H1 (cell line): ENCODE data around the gene ZNF74. TPM values are rescaled to one million over a fixed set of nuclear protein-coding genes. Genes with fewer than 3 reads are reported as not detected.

ENCODE experiments used
- CTCF ChIA-PET: fragments of 300-600 bp; sonication (Branson Sonifier 250); formaldehyde crosslinking; loops from one replicate; lab custom pipeline; 2021; ENCODE audit not compliant: partially characterized antibody; lab: Charles Lee
- POLR2A ChIA-PET: fragments of 300-600 bp; sonication (Branson Sonifier 250); formaldehyde crosslinking; loops from one replicate; lab custom pipeline; 2021; ENCODE audit warnings: inconsistent platforms; ENCODE audit not compliant: partially characterized antibody; lab: Charles Lee
- DNase-seq, 2 experiments: peaks; one replicate each; pipeline versions ENCODE4 v3.0.0 to v3.0.0-alpha.2; 2010 to 2022; ENCODE audit warnings: low spot score in 2 of 2, low read depth in 1 of 2, mixed read lengths in 1 of 2
- FAIRE-seq: peaks from 2 replicates; lab custom pipeline; 2011; peaks lifted over from hg19 to GRCh38; lab: Jason Lieb, UNC
- H2AFZ ChIP-seq: 2 replicates; pipeline ENCODE4 v1.8.1; 2012; ENCODE audit warnings: low read length, inconsistent platforms
- H2AK5ac ChIP-seq: 2 replicates; pipeline ENCODE4 v1.6.1; 2013; ENCODE audit warnings: low read depth, low read length
- H2BK120ac ChIP-seq: replicated peaks from 2 replicates; pipeline ENCODE3; 2013; ENCODE audit warnings: low read depth, low read length, inconsistent platforms
- H2BK12ac ChIP-seq: 2 replicates; pipeline ENCODE4 v1.6.1; 2013; ENCODE audit warnings: low read depth, low read length
- H2BK15ac ChIP-seq: 2 replicates; pipeline ENCODE4 v1.6.1; 2013; ENCODE audit warnings: low read length
- H2BK20ac ChIP-seq: 2 replicates; pipeline ENCODE4 v1.6.1; 2013; ENCODE audit warnings: low read length
- H2BK5ac ChIP-seq: 2 replicates; pipeline ENCODE4 v1.6.1; 2013; ENCODE audit warnings: low read depth, low read length
- H3K14ac ChIP-seq: 2 replicates; pipeline ENCODE4 v1.6.1; 2013; ENCODE audit warnings: inconsistent platforms; ENCODE audit not compliant: insufficient read length
- H3K18ac ChIP-seq: 2 replicates; pipeline ENCODE4 v1.6.1; 2013; ENCODE audit warnings: low read length; ENCODE audit errors: extremely low read depth
- H3K23ac ChIP-seq: 2 replicates; pipeline ENCODE4 v1.6.1; 2013; ENCODE audit warnings: inconsistent platforms; ENCODE audit not compliant: insufficient read length
- H3K23me2 ChIP-seq: 2 replicates; pipeline ENCODE4 v1.6.1; 2013; ENCODE audit warnings: low read depth, low read length
- H3K27ac ChIP-seq: 2 replicates; pipeline ENCODE4 v1.6.1; 2011; ENCODE audit warnings: low read depth, low read length, inconsistent platforms
- H3K27me3 ChIP-seq, 4 experiments: replicated peaks in 1 of 4; 1 replicate in 1 of 4; 2 replicates in 3 of 4; pipeline versions ENCODE4 v1.6.1 to v1.8.1; 2011 to 2013; ENCODE audit warnings: low read length in 3 of 4, mild to moderate bottlenecking in 3 of 4, inconsistent platforms in 2 of 4, mixed read lengths in 2 of 4, moderate library complexity in 1 of 4; ENCODE audit not compliant: control insufficient read depth in 3 of 4, insufficient read depth in 3 of 4; ENCODE audit errors: extremely low read depth in 1 of 4
- H3K36me3 ChIP-seq, 4 experiments: 2 replicates each; pipeline versions ENCODE4 v1.6.1 to v1.8.1; 2011 to 2013; ENCODE audit warnings: mild to moderate bottlenecking in 4 of 4, low read length in 3 of 4, moderate library complexity in 2 of 4, control low read depth in 1 of 4, inconsistent platforms in 1 of 4; ENCODE audit not compliant: insufficient read depth in 4 of 4, control insufficient read depth in 2 of 4
- H3K4ac ChIP-seq: replicated peaks from 2 replicates; pipeline ENCODE3; 2013; ENCODE audit warnings: low read length, low read depth, mixed read lengths, inconsistent platforms; ENCODE audit not compliant: insufficient read length
- H3K4me1 ChIP-seq, 4 experiments: replicated peaks in 1 of 4; 1 replicate in 1 of 4; 2 replicates in 3 of 4; pipeline versions ENCODE4 v1.6.1 to v1.8.1; 2011 to 2013; ENCODE audit warnings: low read length in 3 of 4, inconsistent platforms in 2 of 4, mixed read lengths in 1 of 4; ENCODE audit not compliant: insufficient read depth in 4 of 4, control insufficient read depth in 3 of 4
- H3K4me2 ChIP-seq, 2 experiments: 2 replicates each; pipeline versions ENCODE4 v1.6.1 to v1.8.1; 2011 to 2013; ENCODE audit warnings: low read depth in 2 of 2, low read length in 2 of 2, control low read depth in 1 of 2, inconsistent platforms in 1 of 2, mild to moderate bottlenecking in 1 of 2; ENCODE audit not compliant: insufficient read depth in 1 of 2
- H3K4me3 ChIP-seq, 4 experiments: fragments of 200-600, 300-600 bp in 1 of 4; sonication (generic), shearing (Covaris generic), sonication (Bioruptor Twin) in 1 of 4; 2 replicates each; pipeline versions ENCODE4 v1.5.1 to v1.8.1; 2011 to 2016; ENCODE audit warnings: low read length in 4 of 4, low read depth in 3 of 4, control low read depth in 2 of 4, inconsistent platforms in 2 of 4, mild to moderate bottlenecking in 2 of 4, mixed read lengths in 1 of 4, moderate library complexity in 1 of 4; ENCODE audit not compliant: insufficient read depth in 2 of 4; ENCODE audit errors: extremely low read depth in 1 of 4
- H3K56ac ChIP-seq: replicated peaks from 2 replicates; pipeline ENCODE3; 2013; ENCODE audit warnings: low read depth, mild to moderate bottlenecking, mixed read lengths, low read length, inconsistent platforms; ENCODE audit not compliant: insufficient read length
- H3K79me1 ChIP-seq: 2 replicates; pipeline ENCODE4 v1.6.1; 2013; ENCODE audit warnings: low read depth, low read length, control low read depth
- H3K79me2 ChIP-seq, 2 experiments: 2 replicates each; pipeline versions ENCODE4 v1.6.1 to v1.8.1; 2012 to 2013; ENCODE audit warnings: low read length in 2 of 2, mild to moderate bottlenecking in 2 of 2, inconsistent platforms in 1 of 2; ENCODE audit not compliant: insufficient read depth in 2 of 2, control insufficient read depth in 1 of 2
- H3K9ac ChIP-seq, 4 experiments: replicated peaks in 1 of 4; 1 replicate in 1 of 4; 2 replicates in 3 of 4; pipeline versions ENCODE4 v1.6.1 to v1.8.1; 2011 to 2013; ENCODE audit warnings: low read depth in 3 of 4, low read length in 3 of 4, control low read depth in 2 of 4, mild to moderate bottlenecking in 2 of 4, moderate library complexity in 2 of 4, inconsistent platforms in 1 of 4; ENCODE audit errors: extremely low read depth in 1 of 4
- H3K9me3 ChIP-seq, 2 experiments: 2 replicates each; pipeline versions ENCODE4 v1.6.1 to v1.8.1; 2012 to 2013; ENCODE audit warnings: mild to moderate bottlenecking in 2 of 2, moderate library complexity in 2 of 2, control low read depth in 1 of 2, inconsistent platforms in 1 of 2, low read depth in 1 of 2, low read length in 1 of 2, mixed read lengths in 1 of 2; ENCODE audit not compliant: insufficient read depth in 2 of 2
- H4K20me1 ChIP-seq, 2 experiments: replicated peaks in 1 of 2; 2 replicates each; pipeline versions ENCODE3 to v1.8.1; 2011 to 2013; ENCODE audit warnings: inconsistent platforms in 2 of 2, low read length in 2 of 2, mild to moderate bottlenecking in 1 of 2; ENCODE audit not compliant: insufficient read depth in 2 of 2, control insufficient read depth in 1 of 2
- H4K5ac ChIP-seq: 2 replicates; pipeline ENCODE4 v1.6.1; 2013; ENCODE audit warnings: low read length, low read depth, mixed read lengths, inconsistent platforms; ENCODE audit not compliant: insufficient read length
- H4K8ac ChIP-seq: 2 replicates; pipeline ENCODE4 v1.8.0; 2013; ENCODE audit warnings: mild to moderate bottlenecking, moderate library complexity, low read length, inconsistent platforms; ENCODE audit not compliant: insufficient read depth; ENCODE audit errors: extremely low read depth
- H4K91ac ChIP-seq: replicated peaks from 2 replicates; pipeline ENCODE3; 2013; ENCODE audit warnings: low read length, mixed read lengths, inconsistent platforms; ENCODE audit not compliant: insufficient read length
- ATF3 ChIP-seq: IDR thresholded peaks from 2 replicates; pipeline ENCODE4 v1.6.1; 2011; ENCODE audit warnings: low read depth, mild to moderate bottlenecking, low read length; ENCODE audit not compliant: insufficient read depth
- CBX8 ChIP-seq: fragments of 300-800, 300-1000 bp; sonication (generic); IDR thresholded peaks from 2 replicates; pipeline ENCODE4 v1.7.1; 2016; ENCODE audit warnings: low read depth, low read length, borderline replicate concordance
- CTBP2 ChIP-seq: IDR thresholded peaks from 2 replicates; pipeline ENCODE4 v1.7.0; 2011; ENCODE audit warnings: borderline replicate concordance, mild to moderate bottlenecking, moderate library complexity, mixed read lengths, low read length; ENCODE audit not compliant: insufficient read depth, insufficient read length
- EGR1 ChIP-seq: IDR thresholded peaks from 2 replicates; pipeline ENCODE4 v1.6.1; 2011; ENCODE audit warnings: low read depth, low read length, borderline replicate concordance
- HDAC2 ChIP-seq, 2 experiments: fragments of 300-600 bp in 1 of 2; sonication (generic) in 1 of 2; IDR thresholded peaks; 2 replicates each; pipeline ENCODE4 v1.6.1; 2011 to 2012; ENCODE audit warnings: low read depth in 2 of 2, low read length in 2 of 2, mild to moderate bottlenecking in 2 of 2, moderate library complexity in 2 of 2, borderline replicate concordance in 1 of 2, inconsistent platforms in 1 of 2
- NANOG ChIP-seq: IDR thresholded peaks from 2 replicates; pipeline ENCODE4 v1.6.1; 2011; ENCODE audit warnings: low read length, low read depth, mild to moderate bottlenecking, inconsistent platforms; ENCODE audit not compliant: insufficient read depth, poor library complexity, severe bottlenecking
- NRF1 ChIP-seq: IDR thresholded peaks from 2 replicates; pipeline ENCODE4 v1.6.1; 2011; ENCODE audit warnings: mild to moderate bottlenecking, low read depth, low read length, improper control_type of control experiment
- PHF8 ChIP-seq: fragments of 200-600 bp; sonication (generic); conservative IDR thresholded peaks from 2 replicates; pipeline ENCODE4 v1.7.1; 2012; ENCODE audit warnings: low read depth, mild to moderate bottlenecking, inconsistent platforms, low read length, moderate library complexity
- POLR2AphosphoS5 ChIP-seq: IDR thresholded peaks from 2 replicates; pipeline ENCODE4 v1.6.1; 2011; ENCODE audit warnings: low read depth, low read length
- SRF ChIP-seq: IDR thresholded peaks from 2 replicates; pipeline ENCODE4 v1.6.1; 2011; ENCODE audit warnings: mild to moderate bottlenecking, low read depth, low read length, moderate library complexity
- TCF12 ChIP-seq: IDR thresholded peaks from 2 replicates; pipeline ENCODE4 v1.6.1; 2011; ENCODE audit warnings: low read depth, mild to moderate bottlenecking, low read length
- WGBS, 2 experiments: shearing (Covaris generic) in 1 of 2; methylation state at CpG; one replicate each; pipeline versions ENCODE4 v1.1.6 to v1.1.7; 2013 to 2015; ENCODE audit warnings: low lambda C conversion rate in 2 of 2, mixed read lengths in 2 of 2, inconsistent platforms in 1 of 2, low coverage in 1 of 2, missing lambda C conversion rate in 1 of 2; ENCODE audit not compliant: insufficient replicate concordance in 2 of 2, insufficient coverage in 1 of 2, insufficient read length in 1 of 2; ENCODE audit errors: extremely low coverage in 1 of 2, missing lambda C conversion rate in 1 of 2; 5-methylcytosine and 5-hydroxymethylcytosine counted together
- polyA plus RNA-seq, 7 experiments: library from polyadenylated mRNA; depleted of rRNA in 3 of 7; stranded (reverse) in 5 of 7; unstranded in 2 of 7; fragments of >200 nt in 5 of 7; fragments of 200-250 nt in 2 of 7; gene quantifications; 1 replicate in 5 of 7; 2 replicates in 1 of 7; 4 replicates in 1 of 7; pipeline versions ENCODE4 v1.2.1 to v1.2.3, GENCODE V29; 2011 to 2013; ENCODE audit warnings: missing spikeins in 2 of 7, mixed read lengths in 2 of 7
- total RNA-seq: library from RNA; stranded (reverse); fragmentation: NEBNext Ultra II Directional; extraction: Animal tissue kit (Norgen Biotek cat#: 25700); gene quantifications from 2 replicates; pipeline ENCODE4 v1.2.1, GENCODE V29; 2021

ZNF74 gene
- total and polyA plus RNA-seq, 2 of the 8 experiments (the other 6 are each of a cell fraction or from before 2014, with no cell fraction given): 29.7 to 45.7 TPM

GRCh38 chr22:20457506-20458240, 63.7 kb downstream of the ZNF74 start:
- Histone ChIP-seq H3K4me1 (peaks cover 0 to 2% (median under 1%) of the 10 kb centered on the region in 4 experiments; a peak in 2 of 7 replicates), H3K79me2 (no peaks in the 10 kb centered on the region), H3K4ac (no peak overlapping the region), H3K14ac (no peak overlapping the region), H2BK5ac (0 out of 2 replicates have a peak overlapping the region, but pooled peaks have one; percentile 30), H4K91ac (no peak overlapping the region), H2BK120ac (no peak overlapping the region), H3K56ac (no peak overlapping the region), H3K9me3 (no peaks in the 10 kb centered on the region), H3K4me3 (no peak overlapping the region), H3K27ac (no peak overlapping the region), H2AFZ (no peak overlapping the region), H3K36me3 (no peaks in the 10 kb centered on the region; a peak in 1 of 8 replicates), H2BK20ac (no peak overlapping the region), H4K8ac (no peak overlapping the region), H3K18ac (no peak overlapping the region), H2BK12ac (no peak overlapping the region), H3K79me1 (no peaks in the 10 kb centered on the region), H2AK5ac (no peak overlapping the region), H2BK15ac (no peak overlapping the region), H3K23me2 (no peaks in the 10 kb centered on the region), H4K20me1 (no peaks in the 10 kb centered on the region), H3K4me2 (no peak overlapping the region), H3K27me3 (no peaks in the 10 kb centered on the region), H3K23ac (no peak overlapping the region), H4K5ac (no peak overlapping the region), H3K9ac (no peak overlapping the region)
- DNase-seq (no peak), FAIRE-seq (no peak)
- 93% methylated on average over 15 of the region's 15 CpGs; no CpG with 5 or more reads in 1 of the 2 experiments for WGBS, 2 experiments
- CTCF ChIA-PET: interaction anchor here (1.3 to 5.4 kb wide), 4 partner anchors 18 to 138 kb away, joined by 3 to 47 read pairs (median 33); partner anchors contain the start of gene DGCR6L
- POLR2A ChIA-PET: interaction anchor here (1.3 kb wide), 1 partner anchor 39 kb away, joined by 4 read pairs; no protein-coding TSS in a partner anchor
- TF ChIP-seq POLR2AphosphoS5: no peak
- TF ChIP-seq CTBP2: no peak
- TF ChIP-seq NANOG: no peak
- TF ChIP-seq EGR1: no peak
- no peak for TF ChIP-seq PHF8
- TF ChIP-seq HDAC2 (IDR thresholded peaks at IDR 0.05; ENCODE audit: borderline replicate concordance in 1 of 2, low read depth in 2 of 2, low read length in 2 of 2): no peak
- no peak for TF ChIP-seq SRF
- no peak for TF ChIP-seq NRF1
- TF ChIP-seq CBX8: no peak
- TF ChIP-seq TCF12: no peak
- TF ChIP-seq ATF3: no peak
